Activated B cell treated with CpG ODN at 0.5 μM for 24 hours (primary cell): ENCODE measurements around the gene ZGPAT. TPM values are rescaled to one million over a fixed set of nuclear protein-coding genes. Genes with fewer than 3 reads are reported as not detected.
"Not testable (repeated sequence)": the region's sequence is repeated elsewhere in the genome, so short reads cannot be mapped to it uniquely, and the experiment has no call there.

Experiments used
- ATAC-seq: fragments of 200-7000 bp; cut with Tn5 transposase; one replicate; pipeline ENCODE4 v1.10.0; 2021; ENCODE audit warnings: low read depth, mild to moderate bottlenecking, moderate library complexity
- CTCF ChIA-PET: fragments of 350-600 bp; sonication (Branson Sonifier 250); formaldehyde crosslinking; loops from one replicate; lab custom pipeline; 2021; ENCODE audit warnings: antibody characterized with exemption; lab: Charles Lee
- POLR2A ChIA-PET: fragments of 350-600 bp; sonication (Branson Sonifier 250); formaldehyde crosslinking; loops from one replicate; lab custom pipeline; 2021; ENCODE audit warnings: antibody characterized with exemption; lab: Charles Lee
- DNase-seq: peaks from one replicate; pipeline ENCODE4 v3.0.0; 2022
- H3K27ac Mint-ChIP-seq: one replicate; pipeline ENCODE4 v1.8.0; 2020; ENCODE audit warnings: mixed read lengths
- H3K27me3 Mint-ChIP-seq: one replicate; pipeline ENCODE4 v1.8.0; 2021; ENCODE audit warnings: mixed read lengths
- H3K36me3 Mint-ChIP-seq: one replicate; pipeline ENCODE4 v1.8.0; 2021; ENCODE audit warnings: low read depth, mixed read lengths
- H3K4me1 Mint-ChIP-seq: one replicate; pipeline ENCODE4 v1.8.0; 2021; ENCODE audit warnings: mixed read lengths
- H3K4me3 Mint-ChIP-seq: one replicate; pipeline ENCODE4 v1.8.0; 2020; ENCODE audit warnings: mild to moderate bottlenecking, mixed read lengths
- H3K9me3 Mint-ChIP-seq: one replicate; pipeline ENCODE4 v1.8.0; 2020; ENCODE audit warnings: mixed read lengths
- intact Hi-C: fragments of 100-400 bp; cut with micrococcal nuclease; formaldehyde crosslinking; loops from one replicate; pipeline ENCODE4 v1.15.1; 2024
- total RNA-seq: library from RNA; stranded (reverse); gene quantifications from 2 replicates; pipeline ENCODE4 v1.2.3, GENCODE V29; 2022
- TF ChIP-seq, protein P1 (sequence below): fragments of 200-600 bp; IDR thresholded peaks from one replicate; pipeline ENCODE4 v1.8.0; 2022; ENCODE audit warnings: antibody characterized with exemption, mild to moderate bottlenecking

The ZGPAT gene
- total RNA-seq, 1 donor from 2014 or later, result 44.0 TPM

DNA sequence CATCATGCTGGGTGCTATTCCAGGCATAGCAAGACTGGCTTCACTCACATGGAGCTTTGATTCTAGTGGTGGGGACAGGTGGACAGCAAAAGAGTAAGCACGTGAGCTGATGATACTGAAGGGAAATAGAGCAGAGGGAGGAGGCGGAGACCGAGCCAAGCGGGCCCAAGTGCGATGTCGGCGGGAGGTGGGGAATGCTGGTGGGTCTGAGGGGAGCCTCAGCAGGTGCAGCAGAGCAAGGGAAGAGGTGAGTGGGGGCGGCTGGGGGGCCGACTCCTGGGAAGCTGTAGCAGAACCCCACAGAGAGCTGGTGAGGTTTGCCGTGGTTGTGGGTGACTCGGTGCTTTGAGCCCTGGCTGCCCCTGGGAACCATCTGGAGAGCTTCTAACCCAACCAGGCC, 39.5 kb upstream of the ZGPAT start:
- intact Hi-C loops, result no loop called here
- no peak for DNase-seq
- Mint-ChIP-seq H3K9me3 (no peaks in the 10 kb centered on the region), H3K27ac (no peak overlapping the region), H3K36me3 (peaks cover 33% of the 10 kb centered on the region), H3K4me1 (no peaks in the 10 kb centered on the region), H3K4me3 (no peak overlapping the region), H3K27me3 (no peaks in the 10 kb centered on the region)
- CTCF ChIA-PET, result no interaction called here
- POLR2A ChIA-PET, result interaction anchor here (1.5 kb wide), 1 partner anchor 10 kb away, joined by 3 read pairs; the partner anchor contains the start of gene RTEL1
- no peak for ATAC-seq
- TF ChIP-seq, protein P1, sequence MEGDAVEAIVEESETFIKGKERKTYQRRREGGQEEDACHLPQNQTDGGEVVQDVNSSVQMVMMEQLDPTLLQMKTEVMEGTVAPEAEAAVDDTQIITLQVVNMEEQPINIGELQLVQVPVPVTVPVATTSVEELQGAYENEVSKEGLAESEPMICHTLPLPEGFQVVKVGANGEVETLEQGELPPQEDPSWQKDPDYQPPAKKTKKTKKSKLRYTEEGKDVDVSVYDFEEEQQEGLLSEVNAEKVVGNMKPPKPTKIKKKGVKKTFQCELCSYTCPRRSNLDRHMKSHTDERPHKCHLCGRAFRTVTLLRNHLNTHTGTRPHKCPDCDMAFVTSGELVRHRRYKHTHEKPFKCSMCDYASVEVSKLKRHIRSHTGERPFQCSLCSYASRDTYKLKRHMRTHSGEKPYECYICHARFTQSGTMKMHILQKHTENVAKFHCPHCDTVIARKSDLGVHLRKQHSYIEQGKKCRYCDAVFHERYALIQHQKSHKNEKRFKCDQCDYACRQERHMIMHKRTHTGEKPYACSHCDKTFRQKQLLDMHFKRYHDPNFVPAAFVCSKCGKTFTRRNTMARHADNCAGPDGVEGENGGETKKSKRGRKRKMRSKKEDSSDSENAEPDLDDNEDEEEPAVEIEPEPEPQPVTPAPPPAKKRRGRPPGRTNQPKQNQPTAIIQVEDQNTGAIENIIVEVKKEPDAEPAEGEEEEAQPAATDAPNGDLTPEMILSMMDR, result no peak

DNA sequence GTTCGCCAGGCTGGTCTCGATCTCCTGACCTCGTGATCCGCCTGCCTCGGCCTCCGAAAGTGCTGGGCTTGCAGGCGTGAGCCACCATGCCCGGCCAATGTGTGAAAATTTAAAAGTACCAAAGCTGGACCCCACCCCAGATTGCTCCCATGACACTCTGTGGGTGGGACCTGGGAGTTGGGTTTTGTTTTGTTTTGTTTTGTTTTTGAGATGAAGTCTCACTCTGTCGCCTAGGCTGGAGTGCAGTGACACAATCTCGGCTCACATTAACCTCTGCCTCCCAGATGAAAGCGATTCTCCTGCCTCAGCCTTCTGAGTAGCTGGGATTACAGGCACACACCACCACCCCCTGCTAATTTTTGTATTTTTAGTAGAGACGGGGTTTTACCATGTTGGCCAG, 36.1 kb upstream of the ZGPAT start:
- CTCF ChIA-PET, H3K27ac Mint-ChIP-seq, H3K9me3 Mint-ChIP-seq, H3K27me3 Mint-ChIP-seq, H3K4me3 Mint-ChIP-seq, DNase-seq, H3K4me1 Mint-ChIP-seq, POLR2A ChIA-PET, intact Hi-C loops, ATAC-seq: not testable (repeated sequence)
- H3K36me3 Mint-ChIP-seq, result peaks cover 34% of the 10 kb centered on the region

DNA sequence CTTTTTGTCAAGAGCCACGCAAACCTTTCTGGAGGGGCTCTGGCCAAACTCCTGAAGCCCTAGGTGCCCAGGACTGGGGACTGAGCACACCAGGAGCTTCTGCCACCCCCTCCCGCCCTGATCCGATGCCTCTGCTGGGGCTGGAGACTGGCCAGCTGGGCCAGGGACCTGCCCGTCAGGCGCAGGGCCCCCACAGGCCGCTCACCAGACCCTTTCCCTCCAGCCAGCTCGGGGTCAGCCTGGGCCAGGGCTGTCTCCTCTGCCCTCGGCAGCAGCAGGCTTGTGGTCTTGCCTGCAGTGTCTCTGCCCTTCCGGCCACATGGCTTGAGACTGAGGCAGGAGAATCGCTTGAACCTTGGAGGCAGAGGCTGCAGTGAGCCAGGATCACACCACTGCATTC, 35.2 kb upstream of the ZGPAT start:
- ATAC-seq, result no peak
- POLR2A ChIA-PET, result no interaction called here
- peaks cover 28% of the 10 kb centered on the region for H3K36me3 Mint-ChIP-seq
- no peak overlapping the region for H3K27ac Mint-ChIP-seq
- no peak overlapping the region for H3K4me3 Mint-ChIP-seq
- no peak for DNase-seq
- no peaks in the 10 kb centered on the region for H3K27me3 Mint-ChIP-seq
- no peaks in the 10 kb centered on the region for H3K9me3 Mint-ChIP-seq
- CTCF ChIA-PET, result no interaction called here
- no peaks in the 10 kb centered on the region for H3K4me1 Mint-ChIP-seq
- intact Hi-C loops, result no loop called here
- TF ChIP-seq, protein P1, result no peak

DNA sequence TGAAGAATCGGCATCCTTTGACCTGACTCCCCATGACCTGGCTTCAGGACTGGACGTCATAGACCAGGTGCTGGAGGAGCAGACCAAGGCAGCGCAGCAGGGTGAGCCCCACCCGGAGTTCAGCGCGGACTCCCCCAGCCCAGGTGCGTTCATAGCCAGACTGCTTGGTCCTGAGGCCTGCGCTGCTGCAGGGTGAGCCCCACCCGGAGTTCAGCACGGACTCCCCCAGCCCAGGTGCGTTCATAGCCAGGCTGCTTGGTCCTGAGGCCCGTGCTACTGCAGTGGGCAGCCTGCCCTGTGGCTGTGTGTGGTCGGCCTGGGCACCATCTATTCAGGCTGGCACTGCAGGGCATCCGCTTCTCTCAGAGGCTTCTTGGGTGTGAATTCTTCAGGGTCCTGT, 33.9 kb upstream of the ZGPAT start:
- H3K27ac Mint-ChIP-seq, result no peak overlapping the region
- intact Hi-C loops, result no loop called here
- no peaks in the 10 kb centered on the region for H3K4me1 Mint-ChIP-seq
- H3K9me3 Mint-ChIP-seq, result no peaks in the 10 kb centered on the region
- H3K27me3 Mint-ChIP-seq, result no peaks in the 10 kb centered on the region
- CTCF ChIA-PET, result no interaction called here
- DNase-seq (no peak), ATAC-seq (no peak)
- H3K36me3 Mint-ChIP-seq, result peaks cover 19% of the 10 kb centered on the region
- POLR2A ChIA-PET, result no interaction called here
- TF ChIP-seq, protein P1, result no peak
- no peak overlapping the region for H3K4me3 Mint-ChIP-seq

DNA sequence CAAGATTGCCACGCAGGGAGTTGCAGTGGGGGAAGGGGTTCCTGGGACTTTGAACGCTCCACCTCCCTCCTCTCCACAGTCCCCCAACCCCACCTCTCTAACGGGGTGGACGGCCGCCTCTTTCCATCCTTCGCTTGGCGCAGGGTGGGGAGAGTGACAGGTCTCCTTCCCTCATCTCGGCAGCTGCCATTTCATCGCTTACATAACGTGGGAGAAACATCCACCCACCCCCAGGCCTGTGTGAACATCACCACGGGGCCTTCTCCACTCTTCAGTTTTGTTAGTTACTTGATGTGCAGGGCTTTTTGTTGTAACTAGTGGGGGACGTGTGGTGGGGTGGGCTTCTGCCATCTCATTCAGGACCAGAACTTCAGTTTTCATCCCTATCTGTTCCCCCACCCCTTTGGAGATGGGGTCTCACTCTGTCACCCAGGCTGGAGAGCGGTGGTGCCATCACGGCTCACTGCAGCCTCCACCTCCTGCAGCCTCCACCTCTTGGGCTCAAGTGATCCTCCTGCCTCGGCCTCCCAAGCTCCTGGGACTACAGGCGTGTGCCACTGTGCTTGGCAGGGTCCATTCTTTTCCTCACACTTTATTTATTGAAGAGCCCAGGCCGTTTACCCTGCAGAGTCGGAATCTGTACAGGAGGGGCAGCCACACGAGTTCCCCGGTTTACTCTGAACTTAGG, 32.0 kb upstream of the ZGPAT start:
- Mint-ChIP-seq H3K27me3 (no peaks in the 10 kb centered on the region), H3K27ac (no peak overlapping the region), H3K36me3 (peaks cover 16% of the 10 kb centered on the region), H3K9me3 (no peaks in the 10 kb centered on the region), H3K4me1 (no peaks in the 10 kb centered on the region), H3K4me3 (no peak overlapping the region)
- intact Hi-C loops, result no loop called here
- DNase-seq (no peak), ATAC-seq (no peak)
- ChIA-PET CTCF (no interaction called here), POLR2A (no interaction called here)
- TF ChIP-seq, protein P1, result no peak

DNA sequence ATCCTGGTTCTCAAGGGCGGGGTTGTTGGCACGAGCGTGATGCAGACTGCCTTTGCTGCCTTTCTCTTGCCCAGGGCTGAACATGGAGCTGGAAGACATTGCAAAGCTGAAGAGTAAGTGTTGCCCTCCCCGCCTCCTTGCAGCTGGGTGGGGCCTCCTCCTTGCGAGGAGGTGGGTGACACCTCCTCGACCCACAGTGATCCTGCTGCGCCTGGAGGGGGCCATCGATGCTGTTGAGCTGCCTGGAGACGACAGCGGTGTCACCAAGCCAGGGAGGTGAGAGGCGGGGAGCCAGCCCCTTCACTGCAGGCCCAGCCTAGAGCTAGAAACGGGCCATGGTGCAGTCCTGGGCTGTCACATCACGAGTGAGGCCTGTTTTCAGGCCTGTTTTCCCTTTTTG, 29.8 kb upstream of the ZGPAT start:
- no peaks in the 10 kb centered on the region for H3K4me1 Mint-ChIP-seq
- no peaks in the 10 kb centered on the region for H3K27me3 Mint-ChIP-seq
- ChIA-PET CTCF (no interaction called here), POLR2A (no interaction called here)
- ATAC-seq (no peak), DNase-seq (no peak)
- no peak overlapping the region for H3K4me3 Mint-ChIP-seq
- TF ChIP-seq, protein P1, result no peak
- peaks cover 16% of the 10 kb centered on the region for H3K36me3 Mint-ChIP-seq
- no peak overlapping the region for H3K27ac Mint-ChIP-seq
- H3K9me3 Mint-ChIP-seq, result no peaks in the 10 kb centered on the region
- intact Hi-C loops, result no loop called here
